ENCODE data around the gene CEMIP.

GRCh38 chr15:80854104-80854503 is 74.9 kb downstream of the CEMIP start:
- TF ChIP-seq, protein P1, sequence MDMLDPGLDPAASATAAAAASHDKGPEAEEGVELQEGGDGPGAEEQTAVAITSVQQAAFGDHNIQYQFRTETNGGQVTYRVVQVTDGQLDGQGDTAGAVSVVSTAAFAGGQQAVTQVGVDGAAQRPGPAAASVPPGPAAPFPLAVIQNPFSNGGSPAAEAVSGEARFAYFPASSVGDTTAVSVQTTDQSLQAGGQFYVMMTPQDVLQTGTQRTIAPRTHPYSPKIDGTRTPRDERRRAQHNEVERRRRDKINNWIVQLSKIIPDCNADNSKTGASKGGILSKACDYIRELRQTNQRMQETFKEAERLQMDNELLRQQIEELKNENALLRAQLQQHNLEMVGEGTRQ (IDR thresholded peaks at IDR 0.05; ENCODE audit: borderline replicate concordance, low read depth, low read length), result no peak
- no peak for TF ChIP-seq POLR2AphosphoS5 (IDR thresholded peaks at IDR 0.05; ENCODE audit: low read depth, low read length)
- no peak for TF ChIP-seq CTCF (IDR thresholded peaks at IDR 0.05)
- TF ChIP-seq MXI1 (IDR thresholded peaks at IDR 0.05; ENCODE audit: low read depth, low read length), result no peak
- no peak for TF ChIP-seq EP300 (IDR thresholded peaks at IDR 0.05; ENCODE audit: borderline replicate concordance in 1 of 2, low read depth in 1 of 2, low read length in 1 of 2)
- no peak for TF ChIP-seq TAF1 (IDR thresholded peaks at IDR 0.05; ENCODE audit: borderline replicate concordance, low read depth, low read length)
